ENCODE results near the gene LAMA4.

LAMA4 gene

DNA sequence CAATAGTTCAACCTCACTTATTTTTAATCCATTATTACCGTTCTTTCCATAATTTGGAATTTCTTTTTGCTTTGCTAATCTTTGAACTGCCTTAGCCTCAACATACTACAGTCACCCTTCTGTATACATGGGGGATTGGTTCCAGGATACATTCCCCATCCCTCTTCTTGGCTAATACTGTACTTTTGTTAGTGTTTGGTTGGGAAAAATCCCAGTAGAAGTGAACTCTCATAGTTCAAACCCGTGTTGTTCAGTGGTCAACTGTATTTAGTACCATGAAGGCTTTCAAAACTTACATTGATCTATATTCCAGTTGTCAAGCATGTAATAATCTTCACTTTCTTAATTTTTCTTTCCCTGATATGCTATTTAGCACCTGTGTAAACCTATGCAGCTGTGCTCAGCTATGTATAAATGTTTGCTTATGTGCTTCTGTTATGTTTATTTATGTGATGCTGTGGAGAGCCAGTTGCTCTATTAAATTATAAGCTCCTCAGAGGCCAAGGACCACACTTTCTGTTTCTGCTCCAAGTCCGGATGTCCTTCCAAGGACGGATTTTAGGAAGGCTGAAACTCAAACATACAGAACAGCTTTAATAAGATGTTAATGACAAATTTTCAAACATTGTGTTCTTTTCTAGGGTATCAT is 33.3 kb upstream of the LAMA4 start:
- no peak overlapping the region for H3K4me3 ChIP-seq (ENCODE audit: low read length)
- H2AFZ ChIP-seq (ENCODE audit: low read depth, low read length) = no peak overlapping the region
- peaks cover 10% of the 10 kb centered on the region for H3K4me1 ChIP-seq (ENCODE audit: insufficient read depth, low read length)
- no peaks in the 10 kb centered on the region for H3K36me3 ChIP-seq (ENCODE audit: insufficient read depth, low read length)
- H3K27me3 ChIP-seq (ENCODE audit: insufficient read depth, low read length) = no peaks in the 10 kb centered on the region
- no peaks in the 10 kb centered on the region for H3K9me3 ChIP-seq (ENCODE audit: low read length)

DNA sequence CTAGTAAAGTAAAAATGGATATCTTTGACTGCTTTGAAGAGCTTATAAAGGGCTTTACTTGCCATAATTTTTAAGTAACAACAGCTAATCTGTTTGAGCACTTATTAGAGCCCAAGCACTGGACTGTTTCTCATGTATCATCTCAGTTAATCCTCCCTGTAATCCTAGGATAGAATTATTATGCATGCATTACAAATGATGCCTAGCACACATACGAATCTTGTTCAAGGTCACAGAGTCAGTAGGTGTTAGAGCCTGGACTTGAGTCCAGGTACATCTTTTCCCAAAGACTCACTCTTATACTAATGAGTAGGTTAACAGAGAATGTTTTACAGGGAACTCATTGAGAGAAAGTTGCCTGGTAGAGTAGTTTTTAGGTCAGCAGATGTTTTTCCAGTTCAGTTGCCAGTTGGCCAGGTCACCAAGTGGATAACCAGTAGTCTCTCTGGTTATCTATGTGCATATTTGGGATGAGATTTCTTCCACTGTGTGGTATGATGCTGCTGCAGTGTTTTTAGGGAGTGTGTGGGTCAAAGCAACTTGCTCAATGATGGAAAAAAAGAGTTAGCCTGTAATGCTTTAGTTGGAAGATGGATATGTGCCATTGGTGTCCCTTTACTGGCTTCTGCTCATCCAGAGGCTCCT is 32.3 kb upstream of the LAMA4 start:
- H2AFZ ChIP-seq (ENCODE audit: low read depth, low read length) = no peak overlapping the region
- peaks cover 18% of the 10 kb centered on the region for H3K4me1 ChIP-seq (ENCODE audit: insufficient read depth, low read length)
- H3K9me3 ChIP-seq (ENCODE audit: low read length) = no peaks in the 10 kb centered on the region
- H3K27me3 ChIP-seq (ENCODE audit: insufficient read depth, low read length) = no peaks in the 10 kb centered on the region
- no peak overlapping the region for H3K4me3 ChIP-seq (ENCODE audit: low read length)
- no peaks in the 10 kb centered on the region for H3K36me3 ChIP-seq (ENCODE audit: insufficient read depth, low read length)

DNA sequence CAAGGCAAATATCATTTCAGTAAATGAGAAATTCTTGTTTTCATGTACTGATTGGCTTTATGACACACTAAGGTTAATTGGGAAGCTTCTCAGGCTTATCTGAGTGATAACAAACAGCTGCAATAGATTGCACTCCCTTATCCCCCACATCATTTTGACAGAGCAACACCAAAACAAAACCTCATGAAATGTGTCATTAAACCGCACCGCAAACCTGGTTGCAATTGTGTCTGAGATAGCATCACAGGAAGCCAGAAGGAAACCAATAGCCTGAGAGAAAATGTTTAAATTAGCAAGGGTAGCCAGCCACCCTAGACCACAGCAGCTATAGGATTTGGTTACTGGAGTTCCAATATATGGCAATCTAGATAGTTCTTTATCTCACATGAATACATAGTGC is 31.6 kb upstream of the LAMA4 start:
- Histone ChIP-seq H2AFZ (ENCODE audit: low read depth, low read length) (no peak overlapping the region), H3K4me1 (ENCODE audit: insufficient read depth, low read length) (peaks cover 20% of the 10 kb centered on the region), H3K27me3 (ENCODE audit: insufficient read depth, low read length) (no peaks in the 10 kb centered on the region), H3K4me3 (ENCODE audit: low read length) (no peak overlapping the region), H3K9me3 (ENCODE audit: low read length) (no peaks in the 10 kb centered on the region), H3K36me3 (ENCODE audit: insufficient read depth, low read length) (no peaks in the 10 kb centered on the region)

DNA sequence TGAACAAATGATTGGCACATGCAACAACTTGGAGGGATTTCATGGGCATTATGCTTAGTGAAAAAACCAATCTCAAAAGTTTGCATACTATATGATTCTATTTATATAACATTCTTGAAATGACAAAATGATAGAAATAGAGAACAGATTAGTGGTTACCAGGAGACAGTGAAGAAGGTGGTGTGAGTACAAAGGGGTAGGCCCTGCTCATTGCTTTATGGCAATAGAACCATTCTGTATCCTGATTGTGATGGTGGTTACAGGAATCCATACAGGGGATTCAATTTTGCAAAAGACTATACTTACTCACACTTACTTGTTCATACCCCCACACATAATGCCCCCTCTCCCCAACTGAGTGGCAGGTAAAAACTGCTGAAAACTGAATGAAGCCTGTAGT is 30.2 kb upstream of the LAMA4 start:
- Histone ChIP-seq H3K4me3 (ENCODE audit: low read length) (no peak overlapping the region), H3K4me1 (ENCODE audit: insufficient read depth, low read length) (peaks cover 20% of the 10 kb centered on the region), H3K27me3 (ENCODE audit: insufficient read depth, low read length) (no peaks in the 10 kb centered on the region), H2AFZ (ENCODE audit: low read depth, low read length) (no peak overlapping the region), H3K36me3 (ENCODE audit: insufficient read depth, low read length) (no peaks in the 10 kb centered on the region), H3K9me3 (ENCODE audit: low read length) (no peaks in the 10 kb centered on the region)

DNA sequence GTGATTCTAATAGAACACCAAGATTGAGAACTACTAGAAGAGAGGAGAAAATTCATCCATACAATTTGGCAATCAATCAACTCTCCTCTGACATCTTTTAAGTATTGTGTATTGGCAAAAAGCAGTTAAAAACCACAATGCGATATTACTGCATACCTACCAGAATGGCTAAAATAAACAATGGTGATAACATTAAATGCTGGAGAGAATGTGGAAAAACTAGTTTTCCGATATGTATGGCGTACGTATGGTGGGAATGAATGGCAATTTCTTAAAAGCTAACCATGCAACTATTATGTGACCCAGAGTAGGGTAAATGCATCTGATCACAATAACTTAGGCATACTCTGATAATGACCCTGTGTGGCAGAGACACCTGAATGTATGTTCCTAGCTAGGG is 29.3 kb upstream of the LAMA4 start:
- no peaks in the 10 kb centered on the region for H3K9me3 ChIP-seq (ENCODE audit: low read length)

DNA sequence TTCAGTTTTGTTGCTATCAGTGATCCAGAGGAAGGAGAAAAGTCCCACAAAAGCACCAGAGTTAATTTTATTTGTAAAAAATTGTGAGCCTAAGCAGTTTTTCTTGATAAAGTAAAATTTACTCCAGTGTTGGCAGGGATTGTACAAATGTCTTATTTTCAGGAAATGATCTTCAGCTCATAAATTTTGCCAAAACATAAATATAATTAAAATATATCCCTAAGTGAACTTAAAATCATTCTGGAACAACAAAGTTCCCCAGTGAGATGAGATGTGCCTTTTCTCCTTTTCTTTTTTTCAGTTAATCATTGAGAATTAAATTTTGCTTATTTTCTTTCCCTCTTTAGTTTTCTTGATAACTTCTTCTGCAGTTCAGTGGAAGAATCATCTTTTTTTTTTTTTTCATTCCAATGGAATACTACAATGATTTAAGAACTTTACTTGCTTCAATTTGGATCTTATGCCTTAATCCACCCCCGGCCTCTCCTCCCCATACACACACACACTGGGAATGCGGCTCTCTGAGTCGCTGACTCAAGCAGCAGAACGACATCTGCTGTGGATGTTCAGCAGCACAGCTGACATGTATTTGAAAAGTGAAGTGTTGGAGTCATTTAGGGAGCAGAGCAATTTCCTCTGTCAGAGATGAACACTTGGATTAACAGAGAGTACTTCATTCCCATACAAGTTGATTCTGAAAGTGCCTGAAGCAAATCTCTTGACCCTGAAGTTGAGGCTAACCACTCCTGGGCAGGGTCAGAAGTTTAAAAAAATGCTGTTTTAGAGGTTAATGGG is 27.7 kb upstream of the LAMA4 start:
- Histone ChIP-seq H3K4me1 (ENCODE audit: insufficient read depth, low read length) (peaks cover 13% of the 10 kb centered on the region), H3K36me3 (ENCODE audit: insufficient read depth, low read length) (no peaks in the 10 kb centered on the region), H3K4me3 (ENCODE audit: low read length) (no peak overlapping the region), H2AFZ (ENCODE audit: low read depth, low read length) (no peak overlapping the region), H3K9me3 (ENCODE audit: low read length) (no peaks in the 10 kb centered on the region), H3K27me3 (ENCODE audit: insufficient read depth, low read length) (no peaks in the 10 kb centered on the region)

More for the DNA sequence above, 29.3 kb upstream of the LAMA4 start:
- Histone ChIP-seq H2AFZ (ENCODE audit: low read depth, low read length) (no peak overlapping the region), H3K36me3 (ENCODE audit: insufficient read depth, low read length) (no peaks in the 10 kb centered on the region), H3K27me3 (ENCODE audit: insufficient read depth, low read length) (no peaks in the 10 kb centered on the region), H3K4me3 (ENCODE audit: low read length) (no peak overlapping the region), H3K4me1 (ENCODE audit: insufficient read depth, low read length) (peaks cover 16% of the 10 kb centered on the region)

DNA sequence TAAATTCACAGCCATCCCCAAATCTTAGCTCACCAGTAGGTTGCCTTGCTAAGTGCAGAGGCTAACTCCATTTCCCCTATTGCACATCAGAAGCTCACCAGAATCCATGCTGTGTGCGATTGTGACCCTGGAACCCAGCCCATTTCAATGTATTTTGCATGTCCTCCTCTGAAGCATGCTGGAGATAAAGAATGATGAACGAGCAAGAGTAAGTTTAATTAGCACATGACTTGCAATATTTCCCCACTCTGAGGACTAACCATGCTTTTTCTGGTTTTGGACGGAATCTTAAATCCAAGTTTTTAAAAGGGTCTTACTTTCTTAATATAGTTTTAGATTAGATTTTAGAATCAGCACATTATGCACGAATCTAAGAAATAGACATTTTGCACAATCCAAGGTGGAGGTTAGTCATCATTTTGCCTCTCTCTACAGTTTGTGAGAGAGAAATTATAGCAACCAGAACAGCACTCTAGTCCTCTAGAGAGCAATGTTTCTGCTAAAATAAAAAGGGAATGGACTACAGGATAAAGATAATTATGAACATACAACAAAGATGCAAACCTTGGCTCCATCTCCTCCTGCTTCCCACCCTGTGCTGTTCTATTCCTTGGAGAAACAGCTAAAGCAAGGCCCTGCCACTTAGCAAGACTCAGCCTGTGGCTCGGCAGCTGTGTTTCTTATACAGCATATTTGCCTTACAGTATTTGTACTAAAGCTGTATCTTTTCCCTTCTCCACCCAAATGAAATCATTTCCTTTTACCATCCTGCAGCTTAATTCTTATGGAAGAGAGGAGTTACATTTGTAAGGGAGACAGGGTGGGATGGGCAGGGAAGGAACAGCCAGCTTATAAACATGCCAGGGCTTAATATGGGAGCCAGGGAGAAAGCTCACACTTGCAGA is 24.9 kb upstream of the LAMA4 start:
- Histone ChIP-seq H3K4me3 (ENCODE audit: low read length) (no peak overlapping the region), H2AFZ (ENCODE audit: low read depth, low read length) (no peak overlapping the region), H3K36me3 (ENCODE audit: insufficient read depth, low read length) (no peaks in the 10 kb centered on the region), H3K27me3 (ENCODE audit: insufficient read depth, low read length) (no peaks in the 10 kb centered on the region), H3K9me3 (ENCODE audit: low read length) (no peaks in the 10 kb centered on the region), H3K4me1 (ENCODE audit: insufficient read depth, low read length) (peaks cover 13% of the 10 kb centered on the region)

DNA sequence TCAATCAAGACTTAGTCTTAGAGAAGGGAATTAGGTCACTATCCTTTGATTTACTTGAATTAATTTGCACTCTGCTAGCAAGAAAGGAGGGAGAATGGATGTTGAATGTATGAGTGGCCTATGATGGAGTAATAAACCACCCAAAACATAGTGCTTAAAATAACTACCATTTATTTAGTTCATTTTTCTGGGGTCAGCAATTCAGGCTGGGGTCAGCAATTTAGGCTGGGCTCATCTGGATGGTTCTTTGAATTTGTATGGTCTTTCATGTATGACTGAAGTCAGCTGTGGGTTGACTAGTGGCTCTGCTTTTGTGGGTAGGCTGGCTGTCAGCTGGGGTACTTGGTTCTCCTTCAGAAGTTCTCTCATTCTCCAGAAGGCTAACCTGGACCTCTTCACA is 21.0 kb upstream of the LAMA4 start:
- Histone ChIP-seq H3K9me3 (ENCODE audit: low read length) (no peaks in the 10 kb centered on the region), H3K27me3 (ENCODE audit: insufficient read depth, low read length) (no peaks in the 10 kb centered on the region)

DNA sequence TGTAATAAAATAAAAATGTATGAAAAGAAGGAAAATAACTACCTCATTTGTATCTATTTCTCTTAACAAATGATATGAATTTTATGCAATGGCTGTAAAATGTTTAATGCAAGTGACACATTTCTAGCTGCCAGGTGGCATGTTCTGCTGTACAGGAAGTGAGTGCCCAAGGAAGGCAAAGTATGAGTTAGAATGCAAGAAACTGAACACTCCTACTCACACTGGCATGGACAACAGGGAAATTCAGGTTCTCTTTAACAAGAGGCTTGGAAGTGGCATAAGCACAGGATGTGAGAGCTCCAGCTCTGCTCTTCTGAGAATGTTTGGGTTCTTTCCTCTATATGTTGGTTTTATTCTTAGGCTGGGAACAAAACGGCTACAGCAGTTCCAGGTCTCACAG is 20.4 kb upstream of the LAMA4 start:
- Histone ChIP-seq H2AFZ (ENCODE audit: low read depth, low read length) (no peak overlapping the region), H3K4me1 (ENCODE audit: insufficient read depth, low read length) (peaks cover 3% of the 10 kb centered on the region), H3K27me3 (ENCODE audit: insufficient read depth, low read length) (no peaks in the 10 kb centered on the region), H3K36me3 (ENCODE audit: insufficient read depth, low read length) (no peaks in the 10 kb centered on the region), H3K9me3 (ENCODE audit: low read length) (no peaks in the 10 kb centered on the region), H3K4me3 (ENCODE audit: low read length) (no peak overlapping the region)

More for the DNA sequence above, 21.0 kb upstream of the LAMA4 start:
- Histone ChIP-seq H2AFZ (ENCODE audit: low read depth, low read length) (no peak overlapping the region), H3K36me3 (ENCODE audit: insufficient read depth, low read length) (no peaks in the 10 kb centered on the region), H3K4me1 (ENCODE audit: insufficient read depth, low read length) (peaks cover 3% of the 10 kb centered on the region), H3K4me3 (ENCODE audit: low read length) (no peak overlapping the region)

DNA sequence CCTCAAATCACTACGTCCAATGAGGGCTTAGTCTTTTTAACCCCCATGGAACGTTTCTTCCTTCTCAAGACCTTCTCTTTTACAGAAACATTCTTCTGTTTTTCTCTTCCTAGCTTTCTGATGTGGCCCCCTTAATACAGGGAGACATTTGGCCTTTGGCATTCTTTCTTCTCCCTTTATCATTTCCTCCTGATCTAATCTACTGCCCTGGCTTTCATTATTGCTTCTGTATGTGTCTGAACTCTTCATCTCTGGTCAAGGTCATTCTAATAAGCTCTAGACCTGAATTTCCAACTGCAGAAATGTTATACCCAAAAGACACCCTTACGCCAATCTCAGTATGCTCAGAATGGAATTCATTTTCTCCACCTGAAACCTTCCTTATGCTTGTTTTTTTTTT is 18.4 kb upstream of the LAMA4 start:
- H3K9me3 ChIP-seq (ENCODE audit: low read length) = no peaks in the 10 kb centered on the region
- no peaks in the 10 kb centered on the region for H3K4me1 ChIP-seq (ENCODE audit: insufficient read depth, low read length)
- H3K36me3 ChIP-seq (ENCODE audit: insufficient read depth, low read length) = no peaks in the 10 kb centered on the region
- no peaks in the 10 kb centered on the region for H3K27me3 ChIP-seq (ENCODE audit: insufficient read depth, low read length)
- no peak overlapping the region for H2AFZ ChIP-seq (ENCODE audit: low read depth, low read length)
- H3K4me3 ChIP-seq (ENCODE audit: low read length) = no peak overlapping the region

DNA sequence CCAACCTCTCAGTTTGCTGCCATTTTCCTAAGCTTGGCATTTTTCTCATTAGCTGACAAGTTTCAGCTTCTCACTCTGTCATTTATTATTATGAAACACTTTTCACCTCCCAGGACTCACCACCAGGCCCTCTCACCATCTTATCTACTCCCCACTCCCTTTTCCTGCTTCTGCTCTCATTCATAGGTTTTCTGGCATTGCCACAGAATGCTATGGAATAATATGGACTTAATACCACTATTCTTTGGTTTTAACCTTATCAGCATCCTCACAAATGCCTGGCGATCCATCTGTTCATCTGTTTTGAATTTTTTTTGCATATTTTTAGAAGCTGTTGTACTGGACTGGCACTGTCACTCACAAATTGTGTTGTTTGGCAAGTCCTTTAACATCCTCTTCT is 16.4 kb upstream of the LAMA4 start:
- H3K4me3 ChIP-seq (ENCODE audit: low read length) = no peak overlapping the region
- no peaks in the 10 kb centered on the region for H3K36me3 ChIP-seq (ENCODE audit: insufficient read depth, low read length)
- no peaks in the 10 kb centered on the region for H3K27me3 ChIP-seq (ENCODE audit: insufficient read depth, low read length)
- no peak overlapping the region for H2AFZ ChIP-seq (ENCODE audit: low read depth, low read length)
- no peaks in the 10 kb centered on the region for H3K4me1 ChIP-seq (ENCODE audit: insufficient read depth, low read length)
- H3K9me3 ChIP-seq (ENCODE audit: low read length) = no peaks in the 10 kb centered on the region

DNA sequence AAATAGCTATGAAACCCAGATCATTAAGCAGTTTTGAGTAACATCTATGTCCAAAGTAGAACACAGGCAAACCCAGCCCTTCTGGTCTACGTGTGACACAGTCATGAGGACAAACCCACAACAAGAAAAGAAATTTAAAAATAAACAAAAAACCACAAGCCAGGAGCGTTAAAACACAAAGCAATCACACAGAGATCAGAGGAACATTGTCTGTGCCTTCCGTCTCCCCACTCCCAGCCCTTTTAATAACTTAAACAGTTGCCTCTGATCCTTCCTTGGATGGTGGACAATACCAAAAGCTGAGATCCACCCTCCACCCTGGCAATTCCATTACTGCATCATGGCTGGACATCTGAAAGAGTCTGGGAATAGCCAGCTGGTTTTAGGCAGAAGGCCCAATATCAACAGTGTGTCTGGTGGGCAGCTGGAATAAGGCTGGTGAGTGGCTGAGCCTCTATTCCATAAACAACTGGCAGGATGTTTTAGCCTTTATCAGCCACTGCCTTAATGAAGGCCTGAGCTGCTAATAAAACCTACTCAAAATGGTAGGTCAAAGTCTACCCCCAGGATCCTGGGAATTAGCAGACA is 15.7 kb upstream of the LAMA4 start:
- Histone ChIP-seq H2AFZ (ENCODE audit: low read depth, low read length) (no peak overlapping the region), H3K9me3 (ENCODE audit: low read length) (no peaks in the 10 kb centered on the region), H3K27me3 (ENCODE audit: insufficient read depth, low read length) (no peaks in the 10 kb centered on the region), H3K4me3 (ENCODE audit: low read length) (no peak overlapping the region), H3K4me1 (ENCODE audit: insufficient read depth, low read length) (no peaks in the 10 kb centered on the region), H3K36me3 (ENCODE audit: insufficient read depth, low read length) (no peaks in the 10 kb centered on the region)
